Midbrain (tissue), 1 donor: ENCODE data around the gene ZMYND15.
A peak's percentile ranks its signal among the peaks of the same experiment; 100 is the strongest.

ENCODE experiments used
- DNase-seq: peaks from one replicate; lab custom pipeline; 2025; lab: John Stamatoyannopoulos, UW

ZMYND15 gene

DNA sequence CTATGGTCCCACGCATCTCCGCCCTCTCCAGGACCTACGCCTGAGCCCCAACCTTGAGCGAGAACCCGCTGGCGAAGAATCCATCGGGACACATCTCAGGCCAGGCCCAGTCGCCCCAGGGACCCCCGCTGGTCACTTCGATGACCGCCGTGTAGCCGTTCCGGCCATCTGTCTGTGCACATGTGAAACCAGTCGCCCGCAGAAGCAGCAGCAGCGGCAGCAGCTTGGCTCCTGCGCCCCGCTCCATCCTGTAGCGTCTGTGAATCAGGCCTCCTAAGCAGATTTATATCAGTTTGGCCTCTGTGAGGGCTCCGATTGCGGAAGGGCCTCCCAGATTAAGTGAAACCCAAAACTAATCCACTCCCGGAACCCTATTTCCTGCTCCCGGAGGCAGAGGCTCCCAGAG is 46.5 kb downstream of the ZMYND15 start, which contains the start of gene VMO1:
Gene VMO1, minus strand, starts transcription at position 259 of the 406 bp plus-strand sequence. Its CDS starts 12 bp downstream, at position 247.
- DNase-seq = no peak

DNA sequence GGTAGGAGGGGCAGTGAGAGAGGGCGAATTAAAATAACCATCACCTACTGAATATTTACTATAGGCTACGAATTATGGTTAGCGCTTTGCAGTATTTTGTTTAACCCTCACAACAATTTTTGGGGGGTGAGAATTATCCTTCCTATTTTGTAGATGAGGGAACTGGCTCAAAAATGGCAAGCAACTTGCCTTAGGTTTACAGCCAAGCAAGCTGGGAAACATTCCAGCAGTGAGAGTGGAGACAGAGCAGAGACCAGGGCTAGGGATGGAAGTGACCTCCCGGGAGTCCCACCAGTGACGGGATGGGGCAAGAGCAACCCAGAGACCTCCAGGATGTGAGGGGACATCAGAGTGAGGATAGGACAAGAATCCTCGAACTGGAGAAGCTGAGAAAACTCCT is 46.9 kb downstream of the ZMYND15 start:
- DNase-seq = peak; percentile 23

DNA sequence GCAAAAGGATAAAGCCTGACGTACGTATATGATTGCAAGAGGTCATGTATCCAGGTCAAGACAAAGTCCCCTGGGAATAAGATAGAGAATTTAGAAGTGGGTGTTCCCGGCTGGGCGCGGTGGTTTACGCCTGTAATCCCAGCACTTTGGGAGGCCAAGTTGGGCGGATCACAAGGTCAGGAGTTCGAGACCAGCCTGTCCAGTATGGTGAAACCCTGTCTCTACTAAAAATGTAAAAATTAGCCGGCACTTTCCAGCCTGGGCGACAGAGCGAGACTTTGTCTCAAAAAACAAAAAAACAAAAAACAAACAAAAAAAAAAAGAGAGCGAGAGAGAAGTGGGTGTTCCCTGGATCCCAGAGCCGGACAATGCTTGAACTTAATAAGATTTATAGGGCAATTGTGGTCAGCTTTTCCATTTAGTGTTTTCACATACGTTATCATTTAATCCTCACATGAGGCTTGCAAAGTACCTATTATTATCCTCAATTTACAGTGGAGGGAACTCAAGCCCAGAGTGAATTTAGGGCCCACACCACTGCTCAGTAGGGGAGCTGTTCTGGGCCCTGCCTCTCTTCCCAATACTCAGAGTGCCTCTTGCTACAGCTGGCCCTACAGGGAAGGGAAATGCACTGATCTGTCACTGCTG is 48.6 kb downstream of the ZMYND15 start:
- no peak for DNase-seq

DNA sequence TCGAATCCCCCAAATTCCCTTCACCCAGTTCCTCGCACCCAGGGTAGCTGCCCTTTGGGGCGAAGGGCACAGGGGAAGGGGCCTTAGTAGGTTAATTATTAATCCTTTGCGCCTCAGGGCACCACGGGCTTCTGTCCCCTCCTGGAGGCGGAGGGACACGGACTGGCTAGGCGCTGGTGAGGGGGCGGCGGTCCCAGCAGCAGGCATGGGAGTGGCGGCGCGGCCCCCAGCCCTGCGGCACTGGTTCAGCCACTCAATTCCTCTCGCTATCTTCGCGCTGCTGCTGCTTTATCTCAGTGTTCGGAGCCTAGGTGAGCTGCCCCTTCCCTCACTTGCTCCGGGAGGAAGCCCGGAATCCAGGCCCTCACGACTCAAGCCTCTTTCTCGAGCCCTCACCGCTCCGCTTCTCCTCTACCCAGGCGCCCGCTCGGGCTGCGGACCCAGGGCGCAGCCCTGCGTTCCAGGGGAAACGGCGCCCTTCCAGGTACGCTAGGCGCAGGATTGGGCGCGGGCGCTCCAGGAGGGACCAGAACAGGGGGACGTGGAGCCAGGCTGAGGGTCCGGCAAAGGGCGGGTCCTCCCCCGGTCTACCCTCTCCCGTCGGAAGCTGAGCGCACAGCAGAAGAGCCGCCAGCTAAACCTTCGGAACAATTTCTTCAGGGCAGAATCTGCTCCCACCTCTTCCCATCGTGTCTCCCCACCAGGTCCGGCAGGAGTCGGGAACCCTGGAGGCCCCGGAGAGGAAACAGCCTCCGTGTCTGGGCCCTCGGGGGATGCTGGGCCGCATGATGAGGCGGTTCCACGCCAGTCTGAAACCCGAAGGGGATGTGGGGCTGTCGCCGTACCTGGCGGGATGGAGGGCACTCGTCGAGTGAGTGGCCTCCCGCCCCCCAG is 49.4 kb downstream of the ZMYND15 start, which contains the start of gene GLTPD2:
Gene GLTPD2, plus strand, starts transcription at position 158 of the 894 bp plus-strand sequence. Its CDS starts 48 bp downstream, at position 206.
- no peak for DNase-seq

DNA sequence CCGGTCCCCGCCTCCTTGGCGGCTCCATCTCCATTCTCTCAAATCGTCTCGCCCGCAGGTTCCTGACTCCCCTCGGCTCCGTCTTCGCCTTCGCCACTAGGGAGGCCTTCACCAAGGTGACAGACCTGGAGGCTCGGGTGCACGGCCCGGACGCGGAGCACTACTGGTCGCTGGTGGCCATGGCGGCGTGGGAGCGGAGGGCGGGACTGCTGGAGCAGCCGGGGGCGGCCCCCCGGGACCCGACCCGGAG is 50.0 kb downstream of the ZMYND15 start:
- no peak for DNase-seq

DNA sequence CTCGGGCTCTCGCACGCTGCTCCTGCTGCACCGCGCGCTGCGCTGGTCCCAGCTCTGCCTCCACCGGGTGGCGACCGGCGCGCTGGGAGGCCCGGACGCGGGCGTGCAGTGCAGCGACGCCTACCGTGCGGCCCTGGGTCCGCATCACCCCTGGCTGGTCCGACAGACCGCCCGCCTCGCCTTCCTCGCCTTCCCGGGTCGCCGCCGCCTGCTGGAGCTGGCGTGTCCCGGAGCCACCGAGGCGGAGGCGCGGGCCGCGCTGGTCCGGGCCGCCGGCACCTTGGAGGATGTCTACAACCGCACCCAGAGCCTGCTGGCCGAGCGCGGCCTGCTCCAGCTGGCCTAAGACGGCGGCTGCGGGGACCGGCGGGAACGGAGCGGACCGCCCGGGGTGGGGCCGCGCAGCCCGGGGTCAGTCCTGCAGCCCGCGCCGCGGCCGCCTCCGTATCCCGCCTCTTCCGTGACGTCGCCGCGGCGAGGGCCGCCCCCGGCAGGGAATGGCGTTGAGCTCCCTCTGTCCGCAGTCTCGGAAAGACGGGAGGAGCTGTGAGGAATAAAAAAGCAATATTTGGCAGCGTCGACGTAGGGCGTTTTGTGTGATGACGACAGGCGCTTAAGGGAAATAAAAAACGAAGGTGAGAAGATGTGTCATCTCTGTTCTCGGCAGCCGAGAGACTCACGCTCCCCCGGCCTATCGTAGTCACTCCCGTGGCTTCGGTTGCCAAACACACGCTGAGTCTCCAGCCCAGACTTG is 50.5 kb downstream of the ZMYND15 start:
- DNase-seq = peak; percentile 89

DNA sequence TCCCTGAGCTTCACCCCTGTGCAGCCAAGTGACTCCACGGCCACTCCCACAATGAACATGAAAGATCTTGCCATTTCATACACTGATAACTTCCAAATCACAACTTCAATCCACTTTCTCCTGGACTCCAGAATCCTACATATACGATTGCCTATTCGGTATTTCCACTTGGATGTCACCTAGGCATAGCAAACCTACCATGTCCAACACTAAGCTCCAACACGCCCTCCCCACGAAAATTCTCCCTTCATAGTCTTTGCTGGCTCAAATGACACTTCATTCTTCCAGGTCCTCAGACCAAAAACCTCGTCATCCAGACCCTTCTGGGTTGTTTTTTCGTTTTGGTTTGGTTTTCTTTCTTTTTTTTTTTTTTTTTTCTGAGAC is 51.1 kb downstream of the ZMYND15 start:
- no peak for DNase-seq

DNA sequence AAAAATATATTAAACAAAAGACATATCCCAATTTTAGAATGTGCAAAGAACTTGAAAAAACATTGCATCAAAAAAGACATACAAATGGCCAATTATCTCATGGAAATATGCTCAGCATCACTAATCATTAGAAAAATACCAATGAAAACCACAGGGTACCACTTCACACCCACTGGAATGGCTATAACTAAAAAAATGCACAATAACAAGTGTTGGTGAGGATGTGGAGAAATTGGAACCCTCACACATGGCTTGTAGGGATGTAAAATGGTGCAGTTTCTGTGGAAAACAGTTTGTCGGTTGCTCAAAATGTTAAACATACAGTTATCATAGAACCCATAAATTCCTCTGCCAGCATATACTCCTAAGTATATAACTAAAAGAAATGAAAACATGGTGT is 55.5 kb downstream of the ZMYND15 start:
- no peak for DNase-seq
